Left forelimb (tissue), 1 donor: ENCODE data around the gene GUK1.
A peak's percentile ranks its signal among the peaks of the same experiment; 100 is the strongest.

Source experiments
- DNase-seq: peaks from one replicate; pipeline ENCODE4 v3.0.0-alpha.2; 2018; ENCODE audit warnings: low spot score

Gene GUK1

GRCh38 chr1:228131766-228132165 is 8.3 kb upstream of the GUK1 start:
- DNase-seq, result no peak

- no peak for DNase-seq
Observed at GRCh38 chr1:228134591-228134990, 5.5 kb upstream of the GUK1 start.

GRCh38 chr1:228136901-228137300 is 3.2 kb upstream of the GUK1 start:
- no peak for DNase-seq

- no peak for DNase-seq
Observed at GRCh38 chr1:228139406-228139930, 611 bp upstream of the GUK1 start.

GRCh38 chr1:228140724-228141225 is 696 bp downstream of the GUK1 start:
- peak; percentile 64 for DNase-seq

GRCh38 chr1:228141226-228142044 is 1.4 kb downstream of the GUK1 start:
- DNase-seq, result no peak

- peak; percentile 63 for DNase-seq
Observed at GRCh38 chr1:228142155-228142691, 2.1 kb downstream of the GUK1 start.

GRCh38 chr1:228142701-228143136 is 2.6 kb downstream of the GUK1 start:
- no peak for DNase-seq

- peak; percentile 60 for DNase-seq
Observed at GRCh38 chr1:228143480-228144192, 3.6 kb downstream of the GUK1 start.

- no peak for DNase-seq
Observed at GRCh38 chr1:228144193-228144992, 4.3 kb downstream of the GUK1 start.

- peak; percentile 60 for DNase-seq
Observed at GRCh38 chr1:228144993-228145343, 4.9 kb downstream of the GUK1 start.

GRCh38 chr1:228145463-228146416 is 5.7 kb downstream of the GUK1 start:
- DNase-seq, result peak; percentile 62

GRCh38 chr1:228146417-228147150 is 6.5 kb downstream of the GUK1 start:
- DNase-seq, result peak; percentile 59

GRCh38 chr1:228147151-228147693 is 7.1 kb downstream of the GUK1 start:
- DNase-seq, result peak; percentile 60

GRCh38 chr1:228147768-228148167 is 7.7 kb downstream of the GUK1 start:
- no peak for DNase-seq

GRCh38 chr1:228148196-228148861 is 8.2 kb downstream of the GUK1 start:
- peak; percentile 58 for DNase-seq

GRCh38 chr1:228148935-228149405 is 8.9 kb downstream of the GUK1 start:
- DNase-seq, result no peak

GRCh38 chr1:228149406-228150119 is 9.5 kb downstream of the GUK1 start, which contains the start of gene GJC2:
GJC2 (plus strand) TSS chr1:228149930; CDS start chr1:228157759, 7,829 bp downstream.
- DNase-seq, result peak; percentile 71
